ENCODE measurements around the gene EHMT2.
"Not testable (repeated sequence)": the region's sequence is repeated elsewhere in the genome, so short reads cannot be mapped to it uniquely, and the experiment has no call there.

Gene EHMT2

DNA sequence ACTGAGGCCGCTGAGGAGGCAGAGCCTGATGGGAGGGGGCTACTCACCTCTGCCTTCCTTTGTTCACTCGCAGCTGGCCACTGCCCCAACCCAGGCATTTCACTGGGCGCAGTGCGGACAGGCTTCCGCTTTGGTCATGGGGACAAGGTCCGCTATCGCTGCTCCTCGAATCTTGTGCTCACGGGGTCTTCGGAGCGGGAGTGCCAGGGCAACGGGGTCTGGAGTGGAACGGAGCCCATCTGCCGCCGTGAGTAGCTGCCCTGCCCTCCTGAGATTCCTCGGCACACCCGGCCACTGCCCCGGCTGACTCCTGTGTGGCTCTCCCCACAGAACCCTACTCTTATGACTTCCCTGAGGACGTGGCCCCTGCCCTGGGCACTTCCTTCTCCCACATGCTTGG lies 36.0 kb upstream of the EHMT2 start (continued):
- TF ChIP-seq ZNF426 (tag by site-specific recombination; IDR thresholded peaks at IDR 0.05) (no peak), RBAK (tag by site-specific recombination; IDR thresholded peaks at IDR 0.05) (no peak), ZNF660 (tag by site-specific recombination; IDR thresholded peaks at IDR 0.05) (no peak), ZNF561 (tag by site-specific recombination; IDR thresholded peaks at IDR 0.05; ENCODE audit: borderline replicate concordance) (no peak)

DNA sequence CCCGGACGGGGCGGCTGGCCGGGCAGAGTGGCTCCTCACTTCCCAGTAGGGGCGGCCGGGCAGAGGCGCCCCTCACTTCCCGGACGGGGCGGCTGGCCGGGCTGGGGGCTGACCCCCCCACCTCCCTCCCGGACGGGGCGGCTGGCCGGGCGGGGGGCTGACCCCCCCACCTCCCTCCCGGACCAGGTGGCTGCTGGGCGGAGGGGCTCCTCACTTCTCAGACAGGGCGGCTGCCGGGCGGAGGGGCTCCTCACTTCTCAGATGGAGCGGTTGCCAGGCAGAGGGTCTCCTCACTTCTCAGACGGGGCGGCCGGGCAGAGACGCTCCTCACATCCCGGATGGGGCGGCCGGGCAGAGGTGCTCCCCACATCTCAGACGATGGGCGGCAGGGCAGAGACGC lies 34.6 kb upstream of the EHMT2 start:
- H3K9me3 ChIP-seq (ENCODE audit: control insufficient read depth, insufficient read depth, low read depth, low read length); POLR2A ChIA-PET; CTCF ChIA-PET: not testable (repeated sequence)

DNA sequence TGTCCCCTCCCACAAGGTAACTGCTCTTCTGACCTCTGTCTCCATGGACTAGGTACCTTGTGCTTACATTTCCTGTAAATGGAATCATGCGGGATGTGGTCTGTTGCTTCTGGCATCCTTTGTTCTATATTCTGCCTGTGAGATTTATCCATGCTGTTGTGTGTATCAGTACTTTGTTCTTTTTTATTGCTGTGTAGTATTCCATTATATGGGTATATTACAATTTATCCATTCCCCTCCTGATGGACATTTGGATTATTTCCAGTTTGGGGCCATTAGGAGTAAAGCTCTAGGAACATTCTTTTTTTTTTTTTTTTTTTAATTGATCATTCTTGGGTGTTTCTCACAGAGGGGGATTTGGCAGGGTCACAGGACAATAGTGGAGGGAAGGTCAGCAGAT lies 33.5 kb upstream of the EHMT2 start:
- Histone ChIP-seq H3K4me3 (ENCODE audit: low read depth, low read length) (no peak overlapping the region), H3K4me1 (ENCODE audit: control insufficient read depth, insufficient read depth, low read length) (no peaks in the 10 kb centered on the region), H3K27ac (ENCODE audit: extremely low read depth, low read depth, low read length) (no peak overlapping the region), H3K9me3 (ENCODE audit: control insufficient read depth, insufficient read depth, low read depth, low read length) (no peaks in the 10 kb centered on the region), H3K36me3 (ENCODE audit: control insufficient read depth in 2 of 2, insufficient read depth in 1 of 2, low read length in 2 of 2) (no peaks in the 10 kb centered on the region)
- ChIA-PET POLR2A (interaction anchor here (1.0 kb wide), 1 partner anchor 9 kb away, joined by 5 read pairs; no protein-coding TSS in a partner anchor), CTCF (interaction anchor here (0.6 to 3.4 kb wide), 5 partner anchors 13 to 842 kb away, joined by 3 to 17 read pairs (median 4); no protein-coding TSS in a partner anchor)
- TF ChIP-seq ZNF610 (tag by site-specific recombination; IDR thresholded peaks at IDR 0.05; ENCODE audit: borderline replicate concordance) (no peak), ZNF146 (tag by site-specific recombination; IDR thresholded peaks at IDR 0.05) (peak; percentile 68), MZF1 (tag by site-specific recombination; IDR thresholded peaks at IDR 0.05; ENCODE audit: borderline replicate concordance) (0 out of 2 replicates have a peak, but pooled peaks have one; percentile 53)

More for the DNA sequence above, 34.6 kb upstream of the EHMT2 start:
- H3K36me3 ChIP-seq (ENCODE audit: control insufficient read depth in 2 of 2, insufficient read depth in 1 of 2, low read length in 2 of 2); H3K4me1 ChIP-seq (ENCODE audit: control insufficient read depth, insufficient read depth, low read length); H3K27ac ChIP-seq (ENCODE audit: extremely low read depth, low read depth, low read length); H3K4me3 ChIP-seq (ENCODE audit: low read depth, low read length): not testable (repeated sequence)

DNA sequence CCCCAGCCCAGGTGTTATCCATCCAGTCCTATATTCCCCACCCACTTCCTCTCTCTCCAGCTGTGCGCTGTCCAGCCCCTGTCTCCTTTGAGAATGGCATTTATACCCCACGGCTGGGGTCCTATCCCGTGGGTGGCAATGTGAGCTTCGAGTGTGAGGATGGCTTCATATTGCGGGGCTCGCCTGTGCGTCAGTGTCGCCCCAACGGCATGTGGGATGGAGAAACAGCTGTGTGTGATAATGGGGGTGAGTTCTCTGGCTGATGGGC lies 31.1 kb upstream of the EHMT2 start:
- no peak overlapping the region for H3K27ac ChIP-seq (ENCODE audit: extremely low read depth, low read depth, low read length)
- CTCF ChIA-PET = interaction anchor here (1.6 to 3.4 kb wide), 2 partner anchors 22 to 24 kb away, joined by 3 to 17 read pairs; no protein-coding TSS in a partner anchor
- POLR2A ChIA-PET = no interaction called here
- H3K4me3 ChIP-seq (ENCODE audit: low read depth, low read length) = no peak overlapping the region
- no peaks in the 10 kb centered on the region for H3K9me3 ChIP-seq (ENCODE audit: control insufficient read depth, insufficient read depth, low read depth, low read length)
- H3K4me1 ChIP-seq (ENCODE audit: control insufficient read depth, insufficient read depth, low read length) = no peaks in the 10 kb centered on the region
- TF ChIP-seq, protein P1, sequence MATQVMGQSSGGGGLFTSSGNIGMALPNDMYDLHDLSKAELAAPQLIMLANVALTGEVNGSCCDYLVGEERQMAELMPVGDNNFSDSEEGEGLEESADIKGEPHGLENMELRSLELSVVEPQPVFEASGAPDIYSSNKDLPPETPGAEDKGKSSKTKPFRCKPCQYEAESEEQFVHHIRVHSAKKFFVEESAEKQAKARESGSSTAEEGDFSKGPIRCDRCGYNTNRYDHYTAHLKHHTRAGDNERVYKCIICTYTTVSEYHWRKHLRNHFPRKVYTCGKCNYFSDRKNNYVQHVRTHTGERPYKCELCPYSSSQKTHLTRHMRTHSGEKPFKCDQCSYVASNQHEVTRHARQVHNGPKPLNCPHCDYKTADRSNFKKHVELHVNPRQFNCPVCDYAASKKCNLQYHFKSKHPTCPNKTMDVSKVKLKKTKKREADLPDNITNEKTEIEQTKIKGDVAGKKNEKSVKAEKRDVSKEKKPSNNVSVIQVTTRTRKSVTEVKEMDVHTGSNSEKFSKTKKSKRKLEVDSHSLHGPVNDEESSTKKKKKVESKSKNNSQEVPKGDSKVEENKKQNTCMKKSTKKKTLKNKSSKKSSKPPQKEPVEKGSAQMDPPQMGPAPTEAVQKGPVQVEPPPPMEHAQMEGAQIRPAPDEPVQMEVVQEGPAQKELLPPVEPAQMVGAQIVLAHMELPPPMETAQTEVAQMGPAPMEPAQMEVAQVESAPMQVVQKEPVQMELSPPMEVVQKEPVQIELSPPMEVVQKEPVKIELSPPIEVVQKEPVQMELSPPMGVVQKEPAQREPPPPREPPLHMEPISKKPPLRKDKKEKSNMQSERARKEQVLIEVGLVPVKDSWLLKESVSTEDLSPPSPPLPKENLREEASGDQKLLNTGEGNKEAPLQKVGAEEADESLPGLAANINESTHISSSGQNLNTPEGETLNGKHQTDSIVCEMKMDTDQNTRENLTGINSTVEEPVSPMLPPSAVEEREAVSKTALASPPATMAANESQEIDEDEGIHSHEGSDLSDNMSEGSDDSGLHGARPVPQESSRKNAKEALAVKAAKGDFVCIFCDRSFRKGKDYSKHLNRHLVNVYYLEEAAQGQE (tag by site-specific recombination; IDR thresholded peaks at IDR 0.05) = peak; percentile 55
- TF ChIP-seq KLF16 (tag by site-specific recombination; IDR thresholded peaks at IDR 0.05) (no peak), HOXD13 (CRISPR knock-in tag; IDR thresholded peaks at IDR 0.05; ENCODE audit: borderline replicate concordance) (no peak), KLF9 (tag by site-specific recombination; IDR thresholded peaks at IDR 0.05; ENCODE audit: low read depth) (no peak), ZNF302 (tag by site-specific recombination; IDR thresholded peaks at IDR 0.05; ENCODE audit: low read depth) (no peak)
- H3K36me3 ChIP-seq (ENCODE audit: control insufficient read depth in 2 of 2, insufficient read depth in 1 of 2, low read length in 2 of 2) = no peaks in the 10 kb centered on the region

DNA sequence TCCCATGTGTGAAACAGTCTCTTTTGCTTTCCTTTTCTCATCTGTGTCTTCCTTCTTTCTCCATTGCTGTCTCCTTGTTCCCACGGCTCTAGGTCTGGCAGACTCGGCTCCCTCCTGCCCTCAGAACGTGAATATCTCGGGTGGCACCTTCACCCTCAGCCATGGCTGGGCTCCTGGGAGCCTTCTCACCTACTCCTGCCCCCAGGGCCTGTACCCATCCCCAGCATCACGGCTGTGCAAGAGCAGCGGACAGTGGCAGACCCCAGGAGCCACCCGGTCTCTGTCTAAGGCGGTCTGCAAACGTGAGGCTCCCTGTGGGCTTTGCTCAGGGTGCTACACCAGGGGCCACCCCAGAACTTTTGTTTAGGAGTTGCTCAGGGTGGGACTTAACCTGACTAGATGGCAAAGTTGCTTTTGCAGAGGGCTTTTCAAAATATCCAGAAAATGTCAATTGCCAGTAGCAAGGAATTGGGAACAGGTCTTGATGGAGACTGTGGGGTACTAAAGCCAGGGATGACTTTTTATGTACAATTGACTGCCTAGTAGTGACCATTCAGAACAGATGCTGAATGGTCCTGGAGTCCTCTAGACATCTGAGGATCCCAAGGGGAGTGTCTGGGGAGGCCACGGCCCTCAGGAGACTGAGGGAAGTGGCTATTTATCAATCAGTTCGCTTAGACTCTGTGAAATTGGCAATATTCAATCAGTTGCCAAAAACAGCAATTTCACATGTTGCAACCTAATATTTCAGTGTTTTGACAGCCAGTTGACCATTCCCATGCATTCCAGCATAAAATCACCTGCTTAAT lies 30.6 kb upstream of the EHMT2 start:
- H3K4me1 ChIP-seq (ENCODE audit: control insufficient read depth, insufficient read depth, low read length) = no peaks in the 10 kb centered on the region
- POLR2A ChIA-PET = no interaction called here
- no peak for TF ChIP-seq HOXC10 (CRISPR knock-in tag; IDR thresholded peaks at IDR 0.05)
- no peak overlapping the region for H3K4me3 ChIP-seq (ENCODE audit: low read depth, low read length)
- no peaks in the 10 kb centered on the region for H3K36me3 ChIP-seq (ENCODE audit: control insufficient read depth in 2 of 2, insufficient read depth in 1 of 2, low read length in 2 of 2)
- no peak overlapping the region for H3K27ac ChIP-seq (ENCODE audit: extremely low read depth, low read depth, low read length)
- no peaks in the 10 kb centered on the region for H3K9me3 ChIP-seq (ENCODE audit: control insufficient read depth, insufficient read depth, low read depth, low read length)
- CTCF ChIA-PET = interaction anchor here (0.9 to 3.4 kb wide), 3 partner anchors 13 to 24 kb away, joined by 3 to 17 read pairs (median 3); no protein-coding TSS in a partner anchor
